GM19467 (cell line): Measurements from ENCODE around the gene SNX33.
A peak's percentile ranks its signal among the peaks of the same experiment; 100 is the strongest.

ENCODE experiments used
- ATAC-seq: cut with Tn5 transposase; IDR thresholded peaks from one replicate; pipeline ENCODE4 v1.9.1; 2021; ENCODE audit warnings: mild to moderate bottlenecking, moderate library complexity; ENCODE audit not compliant: unreplicated experiment

The SNX33 gene

GRCh38 chr15:75640483-75641178 lies 7.1 kb upstream of the SNX33 start:
- peak; percentile 25 for ATAC-seq

- no peak for ATAC-seq
Measured at GRCh38 chr15:75641179-75641503, 6.6 kb upstream of the SNX33 start.

- ATAC-seq, result no peak
Measured at GRCh38 chr15:75641603-75642002, 6.1 kb upstream of the SNX33 start.

- ATAC-seq, result no peak
Measured at GRCh38 chr15:75644376-75644775, 3.3 kb upstream of the SNX33 start.

- no peak for ATAC-seq
Measured at GRCh38 chr15:75646112-75646943, 1.4 kb upstream of the SNX33 start.

- ATAC-seq, result no peak
Measured at GRCh38 chr15:75646944-75647364, 758 bp upstream of the SNX33 start.

GRCh38 chr15:75648156-75649000 lies 666 bp downstream of the SNX33 start:
- ATAC-seq, result no peak

GRCh38 chr15:75649045-75649761 lies 1.5 kb downstream of the SNX33 start:
- no peak for ATAC-seq

- no peak for ATAC-seq
Measured at GRCh38 chr15:75649848-75650247, 2.1 kb downstream of the SNX33 start.

GRCh38 chr15:75650908-75651809 lies 3.4 kb downstream of the SNX33 start:
- ATAC-seq, result no peak

GRCh38 chr15:75651810-75652543 lies 4.3 kb downstream of the SNX33 start:
- no peak for ATAC-seq

GRCh38 chr15:75653347-75653913 lies 5.7 kb downstream of the SNX33 start:
- ATAC-seq, result no peak

- no peak for ATAC-seq
Measured at GRCh38 chr15:75654201-75654907, 6.6 kb downstream of the SNX33 start.

- no peak for ATAC-seq
Measured at GRCh38 chr15:75655931-75656330, 8.2 kb downstream of the SNX33 start.

GRCh38 chr15:75656331-75656730 lies 8.6 kb downstream of the SNX33 start:
- no peak for ATAC-seq

GRCh38 chr15:75656813-75657212 lies 9.1 kb downstream of the SNX33 start:
- no peak for ATAC-seq

GRCh38 chr15:75659141-75659771 lies 11.5 kb downstream of the SNX33 start:
- no peak for ATAC-seq
